Measurements from ENCODE around the gene ARHGEF18. TPM values are rescaled to one million over a fixed set of nuclear protein-coding genes. Genes with fewer than 3 reads are reported as not detected.

Gene ARHGEF18
- total RNA-seq, 1 experiment from 2014 or later, result 38.3 TPM

DNA sequence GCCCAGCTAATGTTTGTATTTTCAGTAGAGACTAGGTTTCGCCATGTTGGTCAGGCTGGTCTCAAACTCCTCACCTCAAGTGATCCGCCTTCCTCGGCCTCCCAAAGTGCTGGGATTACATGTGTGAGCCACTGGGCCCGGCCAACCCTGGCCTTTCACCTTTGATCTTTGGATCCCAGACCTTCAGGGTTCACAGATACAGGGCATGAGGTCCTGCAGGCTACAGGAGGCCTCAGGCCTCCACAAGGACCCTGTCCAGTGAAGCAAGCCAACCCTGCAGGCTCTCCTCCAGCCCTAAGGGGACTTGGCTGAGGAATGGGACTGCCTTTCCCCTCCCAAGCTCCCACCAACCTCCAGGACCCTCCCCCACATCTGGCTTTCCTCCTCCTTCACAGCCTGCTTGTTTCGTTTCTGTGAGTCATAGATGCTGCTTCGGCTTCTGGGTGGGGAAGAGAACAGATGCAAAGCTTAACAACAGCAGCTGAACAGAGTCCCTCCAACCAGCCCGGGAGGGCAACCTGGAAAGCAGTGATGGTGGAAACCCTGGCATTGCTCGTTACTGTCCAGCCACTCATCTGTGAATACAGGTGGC lies 11.8 kb downstream of the ARHGEF18 start:
- no peaks in the 10 kb centered on the region for H3K4me1 Mint-ChIP-seq
- no peak overlapping the region for H3K27ac Mint-ChIP-seq
- no peak overlapping the region for H3K4me3 Mint-ChIP-seq

More for the DNA sequence above, 11.8 kb downstream of the ARHGEF18 start:
- no CpG with 5 or more reads among the region's 8 CpGs for WGBS (ENCODE audit: extremely low coverage, insufficient read length, low lambda C conversion rate)
- no peak overlapping the region for H3K23ac ChIP-seq (ENCODE audit: insufficient read length, low read depth, low read length)
- no peak overlapping the region for H2BK20ac ChIP-seq (ENCODE audit: low read depth, low read length, poor library complexity, severe bottlenecking)
- no peaks in the 10 kb centered on the region for H3K23me2 ChIP-seq (ENCODE audit: insufficient read length, low read depth, low read length, poor library complexity, severe bottlenecking)
- no peaks in the 10 kb centered on the region for H3K79me1 ChIP-seq (ENCODE audit: insufficient read depth, low read depth, low read length, poor library complexity, severe bottlenecking)
- H4K5ac ChIP-seq (ENCODE audit: insufficient read length, low read depth, low read length), result no peak overlapping the region
- no peak overlapping the region for H2BK15ac ChIP-seq (ENCODE audit: low read depth, low read length)
- no peak overlapping the region for H4K8ac ChIP-seq (replicated peaks; ENCODE audit: insufficient read length, low read depth, low read length)
- H3K9ac ChIP-seq (ENCODE audit: extremely low read depth, insufficient read length, low read length), result no peak overlapping the region
- no peak overlapping the region for H3K14ac ChIP-seq (ENCODE audit: insufficient read depth, low read length)
- Mint-ChIP-seq H3K27me3 (ENCODE audit: low read depth) (peaks cover 44% of the 10 kb centered on the region), H3K9me3 (peaks cover 0 to 4% of the 10 kb centered on the region in 2 experiments; a peak in 2 of 5 replicates), H3K36me3 (ENCODE audit: insufficient read depth in 1 of 3, low read depth in 3 of 3) (no peaks in the 10 kb centered on the region)
- no peak overlapping the region for H4K91ac ChIP-seq (ENCODE audit: insufficient read length, low read depth, low read length)
- no peak overlapping the region for H2BK12ac ChIP-seq (ENCODE audit: insufficient read length, low read depth, low read length)
- H3K9me3 ChIP-seq (ENCODE audit: control insufficient read depth, low read depth, low read length), result no peaks in the 10 kb centered on the region
- H2AK5ac ChIP-seq (ENCODE audit: insufficient read length, low read length), result no peak overlapping the region
- H3K4ac ChIP-seq (ENCODE audit: low read depth, low read length), result no peak overlapping the region
- H2BK5ac ChIP-seq (ENCODE audit: insufficient read length, low read length), result no peak overlapping the region
- no peak overlapping the region for H3K27ac ChIP-seq (ENCODE audit: insufficient read length, low read depth, low read length)
- TF ChIP-seq, protein P1, sequence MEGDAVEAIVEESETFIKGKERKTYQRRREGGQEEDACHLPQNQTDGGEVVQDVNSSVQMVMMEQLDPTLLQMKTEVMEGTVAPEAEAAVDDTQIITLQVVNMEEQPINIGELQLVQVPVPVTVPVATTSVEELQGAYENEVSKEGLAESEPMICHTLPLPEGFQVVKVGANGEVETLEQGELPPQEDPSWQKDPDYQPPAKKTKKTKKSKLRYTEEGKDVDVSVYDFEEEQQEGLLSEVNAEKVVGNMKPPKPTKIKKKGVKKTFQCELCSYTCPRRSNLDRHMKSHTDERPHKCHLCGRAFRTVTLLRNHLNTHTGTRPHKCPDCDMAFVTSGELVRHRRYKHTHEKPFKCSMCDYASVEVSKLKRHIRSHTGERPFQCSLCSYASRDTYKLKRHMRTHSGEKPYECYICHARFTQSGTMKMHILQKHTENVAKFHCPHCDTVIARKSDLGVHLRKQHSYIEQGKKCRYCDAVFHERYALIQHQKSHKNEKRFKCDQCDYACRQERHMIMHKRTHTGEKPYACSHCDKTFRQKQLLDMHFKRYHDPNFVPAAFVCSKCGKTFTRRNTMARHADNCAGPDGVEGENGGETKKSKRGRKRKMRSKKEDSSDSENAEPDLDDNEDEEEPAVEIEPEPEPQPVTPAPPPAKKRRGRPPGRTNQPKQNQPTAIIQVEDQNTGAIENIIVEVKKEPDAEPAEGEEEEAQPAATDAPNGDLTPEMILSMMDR (conservative IDR thresholded peaks at IDR 0.05), result no peak
- H3K4me1 ChIP-seq (ENCODE audit: insufficient read depth, low read length), result no peaks in the 10 kb centered on the region
- no peak overlapping the region for H3T11ph ChIP-seq (ENCODE audit: low read length)
- H3K56ac ChIP-seq (ENCODE audit: insufficient read length, low read depth, low read length), result no peak overlapping the region
- H3K18ac ChIP-seq (ENCODE audit: insufficient read length, low read depth, low read length), result no peak overlapping the region
- H2BK120ac ChIP-seq (ENCODE audit: low read depth, low read length, poor library complexity, severe bottlenecking), result no peak overlapping the region
- DNase-seq, result no peak
- no peak overlapping the region for H2AFZ ChIP-seq (ENCODE audit: low read length)
- H3K79me2 ChIP-seq (ENCODE audit: insufficient read depth, low read length), result no peaks in the 10 kb centered on the region
- H3K27me3 ChIP-seq (ENCODE audit: insufficient read depth, low read length), result no peaks in the 10 kb centered on the region
- H3K4me2 ChIP-seq (ENCODE audit: insufficient read depth, insufficient read length, low read length), result no peak overlapping the region
- H4K20me1 ChIP-seq (ENCODE audit: control insufficient read depth, insufficient read depth, insufficient read length), result no peaks in the 10 kb centered on the region

Measured in H9 (cell line).